GM12875 (cell line): ENCODE data around the gene RRP9.

ENCODE experiments used
- H3K4me3 ChIP-seq: one replicate; pipeline ENCODE4 v1.5.1; 2011; ENCODE audit warnings: low read depth, low read length, control low read depth
- CTCF ChIP-seq: IDR thresholded peaks from 2 replicates; pipeline ENCODE4 v1.5.1; 2011; ENCODE audit warnings: low read depth, mild to moderate bottlenecking, control low read depth, inconsistent platforms, low read length, moderate library complexity, borderline replicate concordance; ENCODE audit not compliant: insufficient read depth

RRP9 gene

GRCh38 chr3:51960386-51960785, 18.7 kb upstream of the RRP9 start:
- H3K4me3 ChIP-seq: no peak overlapping the region
- TF ChIP-seq CTCF: no peak

- TF ChIP-seq CTCF: no peak
- no peak overlapping the region for H3K4me3 ChIP-seq
These were observed 17.9 kb upstream of the RRP9 start for GRCh38 chr3:51959651-51960050.

- TF ChIP-seq CTCF: no peak
- H3K4me3 ChIP-seq: no peak overlapping the region
These were observed 17.2 kb upstream of the RRP9 start for GRCh38 chr3:51958603-51959521.

- TF ChIP-seq CTCF: no peak
- H3K4me3 ChIP-seq: no peak overlapping the region
These were observed 16.0 kb upstream of the RRP9 start for GRCh38 chr3:51957520-51958205.

GRCh38 chr3:51955893-51956770, 14.4 kb upstream of the RRP9 start:
- TF ChIP-seq CTCF: peak; percentile 52
- no peak overlapping the region for H3K4me3 ChIP-seq

GRCh38 chr3:51955175-51955892, 13.6 kb upstream of the RRP9 start, which contains the start of gene GPR62:
TSS of gene GPR62 (plus strand) at chr3:51955381. CDS start at chr3:51955653, 272 bp downstream.
- TF ChIP-seq CTCF: no peak
- H3K4me3 ChIP-seq: no peak within 1 kb of the TSS
